Spleen (tissue), 7 donors: ENCODE results near the gene LRP11.

Source experiments
- POLR2A ChIP-seq, 3 donors: fragments of 450-650 bp; IDR thresholded peaks; one replicate each; pipeline ENCODE4 v1.5.1; 2017; ENCODE audit warnings: antibody characterized with exemption in 3 of 3, mild to moderate bottlenecking in 1 of 3
- TF ChIP-seq, protein P1 (sequence below), 11 experiments: fragments of 200-600 bp in 7 of 11; fragments of 450-650 bp in 4 of 11; sonication (generic) in 4 of 11; IDR thresholded peaks in 8 of 11; conservative IDR thresholded peaks in 3 of 11; 1 replicate in 7 of 11; 2 replicates in 4 of 11; pipeline versions ENCODE4 v1.4.0 to v1.8.0; 2016 to 2021; ENCODE audit warnings: antibody characterized with exemption in 11 of 11, inconsistent platforms in 4 of 11, mild to moderate bottlenecking in 1 of 11
- donor health status: DM: no; HTN: no; CAD: no; lungs with moderate emphysema.
- donor health status: DM: no; HTN: no; CAD: no.
- donor health status: DM: no; HTN: no; CAD: no.

DNA sequence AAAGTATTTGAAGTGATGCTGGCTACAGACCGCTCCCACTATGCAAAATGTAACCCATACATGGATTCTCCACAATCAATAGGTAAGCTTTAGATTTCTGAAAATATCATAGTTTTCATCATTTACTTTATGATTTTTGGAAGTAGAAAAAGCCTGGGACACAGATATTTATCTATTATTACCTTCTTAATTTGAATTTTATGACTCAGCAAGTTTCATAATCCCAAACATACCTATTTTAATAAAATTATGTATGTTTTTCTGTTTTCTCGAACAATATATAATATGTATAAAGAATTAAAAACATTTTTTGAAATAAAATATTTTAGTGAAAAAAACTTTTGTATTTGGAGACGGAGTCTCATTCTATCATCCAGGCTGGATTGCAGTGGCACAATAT lies 93.0 kb downstream of the LRP11 start:
- no peak for TF ChIP-seq POLR2A (IDR thresholded peaks at IDR 0.05)
- TF ChIP-seq, protein P1, sequence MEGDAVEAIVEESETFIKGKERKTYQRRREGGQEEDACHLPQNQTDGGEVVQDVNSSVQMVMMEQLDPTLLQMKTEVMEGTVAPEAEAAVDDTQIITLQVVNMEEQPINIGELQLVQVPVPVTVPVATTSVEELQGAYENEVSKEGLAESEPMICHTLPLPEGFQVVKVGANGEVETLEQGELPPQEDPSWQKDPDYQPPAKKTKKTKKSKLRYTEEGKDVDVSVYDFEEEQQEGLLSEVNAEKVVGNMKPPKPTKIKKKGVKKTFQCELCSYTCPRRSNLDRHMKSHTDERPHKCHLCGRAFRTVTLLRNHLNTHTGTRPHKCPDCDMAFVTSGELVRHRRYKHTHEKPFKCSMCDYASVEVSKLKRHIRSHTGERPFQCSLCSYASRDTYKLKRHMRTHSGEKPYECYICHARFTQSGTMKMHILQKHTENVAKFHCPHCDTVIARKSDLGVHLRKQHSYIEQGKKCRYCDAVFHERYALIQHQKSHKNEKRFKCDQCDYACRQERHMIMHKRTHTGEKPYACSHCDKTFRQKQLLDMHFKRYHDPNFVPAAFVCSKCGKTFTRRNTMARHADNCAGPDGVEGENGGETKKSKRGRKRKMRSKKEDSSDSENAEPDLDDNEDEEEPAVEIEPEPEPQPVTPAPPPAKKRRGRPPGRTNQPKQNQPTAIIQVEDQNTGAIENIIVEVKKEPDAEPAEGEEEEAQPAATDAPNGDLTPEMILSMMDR (IDR thresholded peaks at IDR 0.05 in 8 of 11, conservative IDR thresholded peaks at IDR 0.05 in 3 of 11) = no peak
